ENCODE data around the gene SCYL2.

Gene SCYL2

DNA sequence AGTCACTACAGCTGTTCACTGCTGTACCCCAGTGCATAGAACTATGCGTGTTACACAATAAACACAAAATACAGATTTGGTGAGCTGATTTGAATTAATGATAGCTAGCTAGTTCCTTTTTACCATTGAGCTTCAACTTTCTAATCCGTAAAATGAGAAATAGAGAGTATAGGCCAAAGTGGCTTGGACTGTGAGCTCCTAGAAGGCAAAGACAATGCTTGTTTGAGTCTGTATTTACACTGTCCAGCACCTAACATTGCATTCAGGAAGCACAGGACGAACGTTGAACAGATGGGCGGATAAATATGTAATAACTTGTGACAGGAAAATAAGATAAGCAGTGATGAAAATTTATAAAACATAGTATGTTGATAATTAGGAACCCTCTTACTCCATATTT lies 121.4 kb downstream of the SCYL2 start:
- no peaks in the 10 kb centered on the region for H3K36me3 Mint-ChIP-seq

More for the DNA sequence above, 121.4 kb downstream of the SCYL2 start:
- H3K4me3 Mint-ChIP-seq = no peak overlapping the region
- no peaks in the 10 kb centered on the region for H3K4me1 Mint-ChIP-seq
- ATAC-seq (replicated peaks) (no peak), DNase-seq (no peak)
- H3K9me3 Mint-ChIP-seq = no peaks in the 10 kb centered on the region
- H3K27me3 Mint-ChIP-seq = peaks cover 5 to 8% of the 10 kb centered on the region in 2 donors
- H3K27ac Mint-ChIP-seq = no peak overlapping the region

All from stimulated activated naive B cell treated with anti-CD40 and anti-IgM and Interleukin-4, amounts not matched to agents 10 μg/mL and 1 μg/mL and 100 μg/mL, for 72 hours (primary cell).